ENCODE data around the gene SLC29A2. TPM values are rescaled to one million over a fixed set of nuclear protein-coding genes. Genes with fewer than 3 reads are reported as not detected.
A peak's percentile ranks its signal among the peaks of the same experiment; 100 is the strongest.

Gene SLC29A2
- total RNA-seq, 1 experiment from 2014 or later = 30.2 TPM

DNA sequence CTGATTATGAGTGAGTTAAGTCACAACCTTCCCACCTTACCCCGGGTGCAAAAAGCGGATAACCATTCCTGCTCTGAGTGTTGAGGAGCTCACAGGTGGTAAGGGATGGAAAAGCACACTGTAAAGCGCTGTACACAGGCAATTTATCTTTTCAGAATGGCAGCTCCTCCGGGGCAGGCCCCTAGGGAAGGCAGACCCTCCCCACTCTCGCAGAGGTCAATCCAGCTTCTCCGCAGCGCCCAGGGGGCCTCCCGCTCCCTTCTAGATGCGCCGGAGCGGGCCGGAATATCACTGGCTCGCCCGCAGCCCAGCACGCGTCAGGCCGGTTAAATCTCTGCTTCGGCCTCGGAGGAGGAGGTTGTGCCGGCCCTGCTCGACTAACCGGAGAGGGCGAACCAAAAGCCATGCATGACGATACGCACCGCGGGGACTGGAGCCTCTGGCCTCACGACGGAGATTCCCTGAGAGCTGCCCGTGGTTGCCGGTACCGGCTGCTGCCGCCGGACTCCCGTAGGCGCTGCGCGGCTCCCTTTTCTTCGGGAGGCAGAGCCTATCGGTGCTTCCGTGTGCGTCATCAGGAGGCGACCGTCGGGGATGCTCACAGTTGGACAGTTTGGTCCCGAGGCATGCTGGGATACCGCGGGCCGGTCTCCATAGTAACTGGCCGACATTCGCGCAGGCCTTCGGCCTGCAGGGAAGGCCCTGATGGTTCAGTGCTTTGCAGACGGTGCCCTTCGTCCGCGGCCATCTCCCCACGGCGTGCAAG, 26.8 kb downstream of the SLC29A2 start, which contains the start of gene BRMS1:
Gene BRMS1 (minus strand): TSS at position 555 of the 766 bp plus-strand sequence. CDS start 2,870 bp downstream, outside the sequence.
- Mint-ChIP-seq H3K27ac (peak within 1 kb of the TSS; percentile 95), H3K4me1 (peaks cover 26% of the 10 kb centered on the region), H3K27me3 (ENCODE audit: low read depth) (peaks cover 4% of the 10 kb centered on the region; the same call in 1 of the 2 replicates), H3K36me3 (peaks cover 10% of the 10 kb centered on the region), H3K4me3 (peak within 1 kb of the TSS; percentile 96), H3K9me3 (no peaks in the 10 kb centered on the region)
- ATAC-seq = peak; percentile 53
- ChIA-PET POLR2A (interaction anchor here (0.6 to 1.6 kb wide), 4 partner anchors 9 to 32 kb away, joined by 3 to 6 read pairs (median 3); partner anchors contain the start of genes RIN1 and SLC29A2), CTCF (interaction anchor here (0.6 to 2.9 kb wide), 11 partner anchors 9 to 107 kb away, joined by 3 to 20 read pairs (median 6); partner anchors contain the start of gene RIN1)
- peak; percentile 98 for DNase-seq (ENCODE audit: low spot score)
- TF ChIP-seq ZNF317 (CRISPR knock-in tag; IDR thresholded peaks at IDR 0.05; ENCODE audit: borderline replicate concordance, low read depth) = no peak
- TF ChIP-seq SMAD3 (CRISPR knock-in tag; IDR thresholded peaks at IDR 0.05; ENCODE audit: borderline replicate concordance) = peak; percentile 74
- no peak for TF ChIP-seq JAZF1 (CRISPR knock-in tag; IDR thresholded peaks at IDR 0.05)
- peak; percentile 75; the same call in 1 of the 2 replicates for TF ChIP-seq CBFB (CRISPR knock-in tag; IDR thresholded peaks at IDR 0.05; ENCODE audit: low read depth)
- TF ChIP-seq ZNF416 (CRISPR knock-in tag; IDR thresholded peaks at IDR 0.05) = 0 out of 2 replicates have a peak, but pooled peaks have one; percentile 55
- TF ChIP-seq, protein P1, sequence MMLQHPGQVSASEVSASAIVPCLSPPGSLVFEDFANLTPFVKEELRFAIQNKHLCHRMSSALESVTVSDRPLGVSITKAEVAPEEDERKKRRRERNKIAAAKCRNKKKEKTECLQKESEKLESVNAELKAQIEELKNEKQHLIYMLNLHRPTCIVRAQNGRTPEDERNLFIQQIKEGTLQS (CRISPR knock-in tag; conservative IDR thresholded peaks at IDR 0.05) = no peak
- 0 out of 2 replicates have a peak, but pooled peaks have one; percentile 62 for TF ChIP-seq ZNF219 (CRISPR knock-in tag; IDR thresholded peaks at IDR 0.05; ENCODE audit: borderline replicate concordance)
- TF ChIP-seq, protein P2, sequence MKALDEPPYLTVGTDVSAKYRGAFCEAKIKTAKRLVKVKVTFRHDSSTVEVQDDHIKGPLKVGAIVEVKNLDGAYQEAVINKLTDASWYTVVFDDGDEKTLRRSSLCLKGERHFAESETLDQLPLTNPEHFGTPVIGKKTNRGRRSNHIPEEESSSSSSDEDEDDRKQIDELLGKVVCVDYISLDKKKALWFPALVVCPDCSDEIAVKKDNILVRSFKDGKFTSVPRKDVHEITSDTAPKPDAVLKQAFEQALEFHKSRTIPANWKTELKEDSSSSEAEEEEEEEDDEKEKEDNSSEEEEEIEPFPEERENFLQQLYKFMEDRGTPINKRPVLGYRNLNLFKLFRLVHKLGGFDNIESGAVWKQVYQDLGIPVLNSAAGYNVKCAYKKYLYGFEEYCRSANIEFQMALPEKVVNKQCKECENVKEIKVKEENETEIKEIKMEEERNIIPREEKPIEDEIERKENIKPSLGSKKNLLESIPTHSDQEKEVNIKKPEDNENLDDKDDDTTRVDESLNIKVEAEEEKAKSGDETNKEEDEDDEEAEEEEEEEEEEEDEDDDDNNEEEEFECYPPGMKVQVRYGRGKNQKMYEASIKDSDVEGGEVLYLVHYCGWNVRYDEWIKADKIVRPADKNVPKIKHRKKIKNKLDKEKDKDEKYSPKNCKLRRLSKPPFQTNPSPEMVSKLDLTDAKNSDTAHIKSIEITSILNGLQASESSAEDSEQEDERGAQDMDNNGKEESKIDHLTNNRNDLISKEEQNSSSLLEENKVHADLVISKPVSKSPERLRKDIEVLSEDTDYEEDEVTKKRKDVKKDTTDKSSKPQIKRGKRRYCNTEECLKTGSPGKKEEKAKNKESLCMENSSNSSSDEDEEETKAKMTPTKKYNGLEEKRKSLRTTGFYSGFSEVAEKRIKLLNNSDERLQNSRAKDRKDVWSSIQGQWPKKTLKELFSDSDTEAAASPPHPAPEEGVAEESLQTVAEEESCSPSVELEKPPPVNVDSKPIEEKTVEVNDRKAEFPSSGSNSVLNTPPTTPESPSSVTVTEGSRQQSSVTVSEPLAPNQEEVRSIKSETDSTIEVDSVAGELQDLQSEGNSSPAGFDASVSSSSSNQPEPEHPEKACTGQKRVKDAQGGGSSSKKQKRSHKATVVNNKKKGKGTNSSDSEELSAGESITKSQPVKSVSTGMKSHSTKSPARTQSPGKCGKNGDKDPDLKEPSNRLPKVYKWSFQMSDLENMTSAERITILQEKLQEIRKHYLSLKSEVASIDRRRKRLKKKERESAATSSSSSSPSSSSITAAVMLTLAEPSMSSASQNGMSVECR (CRISPR knock-in tag; IDR thresholded peaks at IDR 0.05; ENCODE audit: borderline replicate concordance) = peak; percentile 95; the same call in 1 of the 2 replicates
- TF ChIP-seq HMGA2 (CRISPR knock-in tag; IDR thresholded peaks at IDR 0.05) = no peak
- no peak for TF ChIP-seq MXD4 (CRISPR knock-in tag; IDR thresholded peaks at IDR 0.05; ENCODE audit: borderline replicate concordance)
- peak; percentile 67 for TF ChIP-seq NFYB (CRISPR knock-in tag; conservative IDR thresholded peaks at IDR 0.05; ENCODE audit: low read depth)
- TF ChIP-seq, protein P3, sequence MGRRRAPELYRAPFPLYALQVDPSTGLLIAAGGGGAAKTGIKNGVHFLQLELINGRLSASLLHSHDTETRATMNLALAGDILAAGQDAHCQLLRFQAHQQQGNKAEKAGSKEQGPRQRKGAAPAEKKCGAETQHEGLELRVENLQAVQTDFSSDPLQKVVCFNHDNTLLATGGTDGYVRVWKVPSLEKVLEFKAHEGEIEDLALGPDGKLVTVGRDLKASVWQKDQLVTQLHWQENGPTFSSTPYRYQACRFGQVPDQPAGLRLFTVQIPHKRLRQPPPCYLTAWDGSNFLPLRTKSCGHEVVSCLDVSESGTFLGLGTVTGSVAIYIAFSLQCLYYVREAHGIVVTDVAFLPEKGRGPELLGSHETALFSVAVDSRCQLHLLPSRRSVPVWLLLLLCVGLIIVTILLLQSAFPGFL (CRISPR knock-in tag; IDR thresholded peaks at IDR 0.05; ENCODE audit: borderline replicate concordance) = no peak
- no peak for TF ChIP-seq ZNF423 (CRISPR knock-in tag; IDR thresholded peaks at IDR 0.05)
- TF ChIP-seq, protein P4, sequence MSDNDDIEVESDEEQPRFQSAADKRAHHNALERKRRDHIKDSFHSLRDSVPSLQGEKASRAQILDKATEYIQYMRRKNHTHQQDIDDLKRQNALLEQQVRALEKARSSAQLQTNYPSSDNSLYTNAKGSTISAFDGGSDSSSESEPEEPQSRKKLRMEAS (CRISPR knock-in tag; IDR thresholded peaks at IDR 0.05) = peak; percentile 60
- TF ChIP-seq, protein P5, sequence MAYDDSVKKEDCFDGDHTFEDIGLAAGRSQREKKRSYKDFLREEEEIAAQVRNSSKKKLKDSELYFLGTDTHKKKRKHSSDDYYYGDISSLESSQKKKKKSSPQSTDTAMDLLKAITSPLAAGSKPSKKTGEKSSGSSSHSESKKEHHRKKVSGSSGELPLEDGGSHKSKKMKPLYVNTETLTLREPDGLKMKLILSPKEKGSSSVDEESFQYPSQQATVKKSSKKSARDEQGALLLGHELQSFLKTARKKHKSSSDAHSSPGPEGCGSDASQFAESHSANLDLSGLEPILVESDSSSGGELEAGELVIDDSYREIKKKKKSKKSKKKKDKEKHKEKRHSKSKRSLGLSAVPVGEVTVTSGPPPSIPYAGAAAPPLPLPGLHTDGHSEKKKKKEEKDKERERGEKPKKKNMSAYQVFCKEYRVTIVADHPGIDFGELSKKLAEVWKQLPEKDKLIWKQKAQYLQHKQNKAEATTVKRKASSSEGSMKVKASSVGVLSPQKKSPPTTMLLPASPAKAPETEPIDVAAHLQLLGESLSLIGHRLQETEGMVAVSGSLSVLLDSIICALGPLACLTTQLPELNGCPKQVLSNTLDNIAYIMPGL (CRISPR knock-in tag; IDR thresholded peaks at IDR 0.05) = no peak
- TF ChIP-seq ZBTB21 (CRISPR knock-in tag; IDR thresholded peaks at IDR 0.05; ENCODE audit: borderline replicate concordance) = 0 out of 2 replicates have a peak, but pooled peaks have one; percentile 74
- TF ChIP-seq, protein P6, sequence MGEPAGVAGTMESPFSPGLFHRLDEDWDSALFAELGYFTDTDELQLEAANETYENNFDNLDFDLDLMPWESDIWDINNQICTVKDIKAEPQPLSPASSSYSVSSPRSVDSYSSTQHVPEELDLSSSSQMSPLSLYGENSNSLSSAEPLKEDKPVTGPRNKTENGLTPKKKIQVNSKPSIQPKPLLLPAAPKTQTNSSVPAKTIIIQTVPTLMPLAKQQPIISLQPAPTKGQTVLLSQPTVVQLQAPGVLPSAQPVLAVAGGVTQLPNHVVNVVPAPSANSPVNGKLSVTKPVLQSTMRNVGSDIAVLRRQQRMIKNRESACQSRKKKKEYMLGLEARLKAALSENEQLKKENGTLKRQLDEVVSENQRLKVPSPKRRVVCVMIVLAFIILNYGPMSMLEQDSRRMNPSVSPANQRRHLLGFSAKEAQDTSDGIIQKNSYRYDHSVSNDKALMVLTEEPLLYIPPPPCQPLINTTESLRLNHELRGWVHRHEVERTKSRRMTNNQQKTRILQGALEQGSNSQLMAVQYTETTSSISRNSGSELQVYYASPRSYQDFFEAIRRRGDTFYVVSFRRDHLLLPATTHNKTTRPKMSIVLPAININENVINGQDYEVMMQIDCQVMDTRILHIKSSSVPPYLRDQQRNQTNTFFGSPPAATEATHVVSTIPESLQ (CRISPR knock-in tag; IDR thresholded peaks at IDR 0.05) = no peak
- peak; percentile 76; the same call in 1 of the 2 replicates for TF ChIP-seq TEAD1 (CRISPR knock-in tag; IDR thresholded peaks at IDR 0.05)
- TF ChIP-seq, protein P7, sequence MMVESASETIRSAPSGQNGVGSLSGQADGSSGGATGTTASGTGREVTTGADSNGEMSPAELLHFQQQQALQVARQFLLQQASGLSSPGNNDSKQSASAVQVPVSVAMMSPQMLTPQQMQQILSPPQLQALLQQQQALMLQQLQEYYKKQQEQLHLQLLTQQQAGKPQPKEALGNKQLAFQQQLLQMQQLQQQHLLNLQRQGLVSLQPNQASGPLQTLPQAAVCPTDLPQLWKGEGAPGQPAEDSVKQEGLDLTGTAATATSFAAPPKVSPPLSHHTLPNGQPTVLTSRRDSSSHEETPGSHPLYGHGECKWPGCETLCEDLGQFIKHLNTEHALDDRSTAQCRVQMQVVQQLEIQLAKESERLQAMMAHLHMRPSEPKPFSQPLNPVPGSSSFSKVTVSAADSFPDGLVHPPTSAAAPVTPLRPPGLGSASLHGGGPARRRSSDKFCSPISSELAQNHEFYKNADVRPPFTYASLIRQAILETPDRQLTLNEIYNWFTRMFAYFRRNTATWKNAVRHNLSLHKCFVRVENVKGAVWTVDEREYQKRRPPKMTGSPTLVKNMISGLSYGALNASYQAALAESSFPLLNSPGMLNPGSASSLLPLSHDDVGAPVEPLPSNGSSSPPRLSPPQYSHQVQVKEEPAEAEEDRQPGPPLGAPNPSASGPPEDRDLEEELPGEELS (CRISPR knock-in tag; IDR thresholded peaks at IDR 0.05) = peak; percentile 86; the same call in 1 of the 2 replicates
- peak; percentile 85 for TF ChIP-seq SP1 (CRISPR knock-in tag; conservative IDR thresholded peaks at IDR 0.05)
- peak; percentile 82; the same call in 1 of the 2 replicates for TF ChIP-seq CREB1 (CRISPR knock-in tag; IDR thresholded peaks at IDR 0.05)
- peak; percentile 99 for TF ChIP-seq CREM (CRISPR knock-in tag; IDR thresholded peaks at IDR 0.05)
- TF ChIP-seq NR2C2 (CRISPR knock-in tag; IDR thresholded peaks at IDR 0.05) = no peak
- TF ChIP-seq NR1H2 (CRISPR knock-in tag; IDR thresholded peaks at IDR 0.05) = no peak
- TF ChIP-seq SMAD4 (CRISPR knock-in tag; IDR thresholded peaks at IDR 0.05) = no peak; the same call in 1 of the 2 replicates

Measured in WTC11 (cell line).